ENCODE data around the gene ASTN2. TPM values are rescaled to one million over a fixed set of nuclear protein-coding genes. Genes with fewer than 3 reads are reported as not detected.

The ASTN2 gene
- polyA plus RNA-seq, 1 experiment = 12.8 TPM

DNA sequence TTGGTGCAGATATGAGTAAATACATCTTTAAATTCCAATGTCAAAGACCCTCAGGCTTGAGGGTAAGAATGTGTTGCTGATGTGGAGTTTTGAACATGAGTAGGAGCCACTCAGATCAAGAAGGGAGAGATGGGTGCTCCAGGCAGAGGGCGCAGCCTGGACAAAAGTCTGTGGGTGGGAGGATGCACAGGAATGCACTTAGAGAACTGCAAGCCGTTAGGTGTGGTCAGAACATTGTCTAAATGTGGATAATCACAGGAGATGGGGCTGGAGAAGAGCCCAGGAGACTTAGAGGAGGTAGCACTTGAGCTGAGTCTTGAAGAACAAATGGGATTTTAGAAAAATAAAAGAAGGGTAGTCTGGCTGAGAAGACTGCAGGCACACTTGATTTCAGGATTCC lies 1005.7 kb downstream of the ASTN2 start:
- ChIA-PET CTCF (no interaction called here), POLR2A (no interaction called here)
- DNase-seq (ENCODE audit: low read depth) = no peak
- no peak for TF ChIP-seq CTCF (IDR thresholded peaks at IDR 0.05; ENCODE audit: insufficient read depth, low read depth, low read length)
- Histone ChIP-seq H3K4me3 (ENCODE audit: low read depth, low read length) (no peak overlapping the region), H3K27me3 (ENCODE audit: control insufficient read depth, insufficient read depth, low read length) (no peaks in the 10 kb centered on the region), H3K36me3 (ENCODE audit: control insufficient read depth, insufficient read depth, low read length) (no peaks in the 10 kb centered on the region)

DNA sequence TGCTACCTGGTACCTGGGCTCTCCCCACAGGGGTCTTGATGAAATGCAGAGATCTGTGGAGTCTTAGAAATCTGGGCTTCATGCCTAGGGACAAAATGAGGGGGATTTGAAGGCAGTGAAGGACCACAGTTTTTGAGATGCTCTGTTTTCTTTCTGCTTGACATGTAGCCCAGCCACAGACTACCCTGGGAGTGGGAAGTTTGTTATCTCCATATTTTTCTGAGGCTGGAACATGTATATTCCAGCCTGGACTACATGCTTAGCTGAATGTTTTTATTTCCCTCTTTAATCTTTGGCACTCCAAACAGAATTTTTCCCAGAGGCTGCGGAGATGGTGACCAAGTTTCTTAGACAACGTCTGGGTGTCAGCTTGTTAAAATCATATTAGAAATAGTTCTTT lies 1008.4 kb downstream of the ASTN2 start:
- no peak for TF ChIP-seq CTCF (IDR thresholded peaks at IDR 0.05; ENCODE audit: insufficient read depth, low read depth, low read length)
- Histone ChIP-seq H3K4me3 (ENCODE audit: low read depth, low read length) (no peak overlapping the region), H3K36me3 (ENCODE audit: control insufficient read depth, insufficient read depth, low read length) (no peaks in the 10 kb centered on the region), H3K27me3 (ENCODE audit: control insufficient read depth, insufficient read depth, low read length) (no peaks in the 10 kb centered on the region)
- ChIA-PET POLR2A (no interaction called here), CTCF (interaction anchor here (1.0 kb wide), 1 partner anchor 136 kb away, joined by 3 read pairs; no protein-coding TSS in a partner anchor)
- no peak for DNase-seq (ENCODE audit: low read depth)

DNA sequence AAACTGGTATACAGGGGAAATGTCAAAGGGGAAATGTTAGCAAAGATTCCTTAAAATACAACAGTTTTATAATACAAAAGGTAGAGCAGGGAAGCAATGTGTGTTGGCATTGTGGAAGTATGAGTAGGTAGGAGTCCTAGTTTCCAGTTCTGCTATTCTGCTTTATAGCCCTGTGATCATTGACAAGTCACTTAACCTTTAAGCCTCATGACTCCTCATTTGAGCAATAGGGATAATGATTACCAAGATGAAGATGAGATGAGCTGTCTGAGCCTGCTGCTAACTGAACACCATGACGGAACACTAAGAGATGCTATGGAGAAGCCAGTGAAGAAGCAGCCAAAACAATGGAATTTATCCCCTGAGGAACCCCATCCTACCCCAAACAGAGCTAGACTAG lies 1009.5 kb downstream of the ASTN2 start:
- ChIA-PET POLR2A (no interaction called here), CTCF (no interaction called here)
- H3K4me3 ChIP-seq (ENCODE audit: low read depth, low read length) = no peak overlapping the region
- no peak for TF ChIP-seq CTCF (IDR thresholded peaks at IDR 0.05; ENCODE audit: insufficient read depth, low read depth, low read length)
- no peaks in the 10 kb centered on the region for H3K27me3 ChIP-seq (ENCODE audit: control insufficient read depth, insufficient read depth, low read length)
- H3K36me3 ChIP-seq (ENCODE audit: control insufficient read depth, insufficient read depth, low read length) = no peaks in the 10 kb centered on the region
- DNase-seq (ENCODE audit: low read depth) = no peak

GRCh38 chr9:116404228-116404627 lies 1010.6 kb downstream of the ASTN2 start:
- no peaks in the 10 kb centered on the region for H3K36me3 ChIP-seq (ENCODE audit: control insufficient read depth, insufficient read depth, low read length)
- no peaks in the 10 kb centered on the region for H3K27me3 ChIP-seq (ENCODE audit: control insufficient read depth, insufficient read depth, low read length)
- TF ChIP-seq CTCF (IDR thresholded peaks at IDR 0.05; ENCODE audit: insufficient read depth, low read depth, low read length) = no peak
- ChIA-PET POLR2A (no interaction called here), CTCF (no interaction called here)
- no peak for DNase-seq (ENCODE audit: low read depth)
- no peak overlapping the region for H3K4me3 ChIP-seq (ENCODE audit: low read depth, low read length)

DNA sequence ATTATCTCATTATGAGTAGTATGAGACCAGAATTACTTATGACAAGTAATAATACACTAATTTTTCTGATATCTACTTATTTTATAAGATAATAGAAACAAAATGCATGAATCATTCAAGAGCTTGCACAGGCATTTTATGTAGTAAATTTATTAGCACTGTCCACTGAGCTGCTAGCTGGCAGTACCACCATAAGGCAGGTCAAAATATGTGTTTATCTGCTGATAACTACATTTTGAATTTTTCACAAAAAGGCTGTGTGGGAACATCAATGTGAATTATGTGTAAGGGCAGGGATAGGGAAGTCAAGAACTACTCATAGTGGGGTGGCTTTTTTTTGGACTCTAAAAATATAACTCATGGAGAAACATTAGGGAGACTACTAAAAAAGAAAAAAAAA lies 1011.7 kb downstream of the ASTN2 start:
- Histone ChIP-seq H3K4me3 (ENCODE audit: low read depth, low read length) (no peak overlapping the region), H3K27me3 (ENCODE audit: control insufficient read depth, insufficient read depth, low read length) (no peaks in the 10 kb centered on the region), H3K36me3 (ENCODE audit: control insufficient read depth, insufficient read depth, low read length) (no peaks in the 10 kb centered on the region)
- TF ChIP-seq CTCF (IDR thresholded peaks at IDR 0.05; ENCODE audit: insufficient read depth, low read depth, low read length) = no peak
- POLR2A ChIA-PET = no interaction called here
- no peak for DNase-seq (ENCODE audit: low read depth)
- CTCF ChIA-PET = interaction anchor here (0.7 to 1.1 kb wide), 3 partner anchors 10 to 187 kb away, joined by 4 read pairs; no protein-coding TSS in a partner anchor
